GM18520 (cell line): ENCODE results near the gene NPAS2.

Source experiments
- ATAC-seq: cut with Tn5 transposase; IDR thresholded peaks from one replicate; pipeline ENCODE4 v1.9.1; 2021; ENCODE audit not compliant: unreplicated experiment

NPAS2 gene

DNA sequence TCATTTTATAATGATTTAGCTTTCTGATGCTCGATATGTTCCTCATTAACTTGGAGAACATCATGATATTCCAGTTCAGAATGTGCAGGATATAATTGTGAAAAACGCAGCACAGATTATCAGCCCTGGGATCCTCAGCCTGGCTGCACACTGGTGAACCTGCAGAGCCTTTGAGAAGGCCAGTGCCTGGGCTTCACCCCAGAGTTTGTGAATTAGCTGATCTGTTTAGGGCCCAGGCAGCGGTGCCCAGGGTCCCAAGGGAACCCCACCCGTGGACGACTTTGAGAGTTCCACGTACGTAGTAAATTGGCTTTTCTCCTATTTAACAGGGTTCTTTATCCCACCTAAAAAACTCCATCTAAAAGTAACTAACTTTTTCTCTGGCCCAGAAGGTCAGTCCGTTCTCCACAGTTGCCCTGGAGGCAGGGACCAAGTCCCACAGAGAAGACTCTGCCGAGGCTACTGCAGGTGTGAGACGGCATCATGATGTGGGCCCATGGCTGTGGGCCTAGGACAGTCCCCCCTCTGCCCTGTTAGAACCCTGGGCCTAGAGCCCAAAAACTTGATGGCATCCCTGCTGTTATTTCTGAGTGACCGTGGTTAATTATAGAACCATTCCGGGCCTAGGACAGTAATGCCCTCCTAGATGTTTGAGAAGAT, 142.6 kb downstream of the NPAS2 start:
- no peak for ATAC-seq

DNA sequence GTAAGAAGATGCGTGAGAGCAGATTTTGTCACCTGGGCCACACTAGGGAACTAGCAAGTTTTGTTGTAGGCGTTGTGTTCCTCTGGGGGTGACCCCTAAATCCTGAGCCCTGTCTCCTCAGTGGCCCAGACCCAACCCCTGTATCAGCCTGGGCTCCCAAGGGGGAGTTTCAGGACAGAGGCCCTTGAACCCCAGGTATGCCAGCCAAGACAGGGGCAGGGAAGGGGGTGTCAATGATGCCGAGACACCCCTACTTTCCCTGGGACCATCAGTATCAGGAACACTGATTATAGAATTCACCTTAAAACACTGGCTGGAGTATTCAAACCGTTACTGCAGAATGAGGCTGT, 143.1 kb downstream of the NPAS2 start:
- ATAC-seq: no peak

- no peak for ATAC-seq
Observed at GRCh38 chr2:100964222-100964621, 144.3 kb downstream of the NPAS2 start.

GRCh38 chr2:100964681-100965169, 144.8 kb downstream of the NPAS2 start:
- ATAC-seq: no peak

GRCh38 chr2:100965596-100965995, 145.7 kb downstream of the NPAS2 start:
- ATAC-seq: no peak

DNA sequence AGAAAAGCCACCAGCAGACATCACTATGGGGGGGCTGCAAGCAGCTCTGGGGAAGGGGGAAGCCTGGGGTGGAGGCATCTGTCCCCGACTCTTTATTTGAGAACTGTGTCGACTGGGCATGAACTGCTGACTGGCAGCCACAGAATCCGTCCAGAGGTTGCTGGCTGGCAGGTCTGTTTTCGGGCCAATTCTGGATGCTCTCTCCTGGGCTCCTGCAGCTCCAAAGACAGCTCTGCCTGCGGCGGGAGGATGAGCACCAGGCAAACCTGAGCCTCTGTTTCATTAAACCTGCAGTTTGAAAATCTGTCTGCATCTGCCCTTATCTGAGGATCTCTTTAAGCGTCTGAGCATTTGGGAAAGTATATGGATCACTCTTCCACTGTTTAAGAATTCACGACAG, 147.8 kb downstream of the NPAS2 start:
- no peak for ATAC-seq

- no peak for ATAC-seq
Observed at GRCh38 chr2:100968146-100969145, 148.5 kb downstream of the NPAS2 start.

DNA sequence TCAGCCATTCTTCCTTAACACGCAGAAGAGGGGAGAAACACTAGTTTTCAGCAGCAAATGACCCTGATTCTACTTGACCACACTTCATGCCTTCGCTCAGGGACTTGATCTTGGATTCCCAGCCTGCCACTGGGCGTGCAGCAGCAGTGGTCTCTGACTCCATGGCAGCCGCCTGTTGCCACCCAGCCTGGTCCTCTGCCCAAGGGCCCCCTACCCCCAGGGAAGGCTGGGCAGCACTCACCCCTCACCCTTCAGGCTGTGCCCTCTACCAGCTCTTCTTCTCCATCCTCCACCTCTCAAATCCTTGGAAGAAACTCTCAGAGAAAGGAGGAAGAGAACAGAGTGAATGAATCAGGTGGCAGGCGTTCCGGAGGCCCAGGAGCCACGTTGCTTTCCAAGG, 150.1 kb downstream of the NPAS2 start:
- ATAC-seq: no peak

- no peak for ATAC-seq
Observed at GRCh38 chr2:100971221-100971620, 151.3 kb downstream of the NPAS2 start.

GRCh38 chr2:100972452-100972851, 152.5 kb downstream of the NPAS2 start:
- no peak for ATAC-seq

DNA sequence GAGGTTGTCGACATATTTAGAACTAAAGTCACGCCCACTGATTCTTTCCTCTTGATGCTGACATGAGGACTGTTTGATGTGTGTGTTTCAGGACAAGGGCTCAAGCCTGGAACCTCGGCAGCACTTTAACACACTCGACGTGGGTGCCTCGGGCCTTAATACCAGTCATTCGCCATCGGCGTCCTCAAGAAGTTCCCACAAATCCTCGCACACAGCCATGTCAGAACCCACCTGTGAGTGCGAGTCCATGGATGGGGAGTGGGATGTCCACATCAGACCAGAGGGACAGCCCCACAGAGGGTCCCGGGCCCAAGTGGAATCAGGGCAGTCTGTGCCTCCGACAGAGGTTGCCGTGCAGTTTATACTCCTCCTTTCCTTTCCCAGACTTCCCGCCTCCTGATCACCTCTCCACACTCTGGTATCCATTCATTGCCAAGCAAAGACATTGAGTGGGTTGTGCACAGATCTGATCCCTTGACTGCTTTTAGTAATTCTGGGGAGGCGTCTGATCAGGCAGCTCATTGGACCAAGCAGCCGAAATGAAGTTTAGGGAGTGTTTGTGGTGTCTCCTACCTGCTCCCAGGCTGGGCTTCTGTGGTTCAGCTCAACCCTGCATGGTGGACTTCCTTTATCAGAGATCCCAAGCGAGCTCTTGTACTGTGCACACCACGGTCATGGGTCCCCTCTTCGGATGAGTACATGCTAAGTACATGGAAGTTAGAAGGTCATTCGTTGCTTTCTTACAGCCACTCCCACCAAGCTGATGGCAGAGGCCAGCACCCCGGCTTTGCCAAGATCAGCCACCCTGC, 155.0 kb downstream of the NPAS2 start:
- ATAC-seq: no peak

DNA sequence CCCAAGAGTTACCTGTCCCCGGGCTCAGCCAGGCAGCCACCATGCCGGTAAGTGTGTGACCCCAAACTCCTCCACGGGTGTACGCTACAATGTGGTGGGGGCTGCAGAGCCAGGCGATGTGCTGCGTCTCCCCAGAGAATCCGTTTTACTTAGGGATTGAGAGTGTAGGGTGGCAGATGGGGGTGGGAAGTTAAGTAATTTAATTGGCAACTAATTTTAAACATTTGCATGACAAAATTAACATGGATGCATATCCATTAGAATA, 155.5 kb downstream of the NPAS2 start:
- no peak for ATAC-seq

DNA sequence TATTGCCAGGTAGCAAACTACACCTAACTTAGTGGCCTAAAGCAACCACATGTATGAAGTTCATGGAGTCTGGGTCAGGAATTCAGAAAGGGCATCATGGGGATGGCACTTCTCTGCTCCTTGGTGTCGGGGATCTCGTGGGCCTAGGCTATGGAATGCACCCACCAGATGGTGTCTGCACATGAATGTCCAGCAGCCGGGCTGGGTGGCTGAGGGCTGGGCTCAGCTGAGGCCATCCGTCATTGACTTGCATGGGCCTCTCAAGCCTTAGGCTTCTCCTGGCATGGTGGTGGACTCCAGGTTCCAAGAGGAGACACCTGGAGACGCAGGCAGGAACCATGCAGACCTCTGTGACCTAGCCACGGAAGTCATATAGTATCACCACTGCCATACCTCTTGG, 156.1 kb downstream of the NPAS2 start:
- no peak for ATAC-seq

- ATAC-seq: no peak
Observed at GRCh38 chr2:100976645-100977391, 156.9 kb downstream of the NPAS2 start.

- ATAC-seq: no peak
Observed at GRCh38 chr2:100977511-100977910, 157.6 kb downstream of the NPAS2 start.

- ATAC-seq: no peak
Observed at GRCh38 chr2:100978582-100979191, 158.7 kb downstream of the NPAS2 start.

GRCh38 chr2:100980046-100980445, 160.1 kb downstream of the NPAS2 start:
- no peak for ATAC-seq

DNA sequence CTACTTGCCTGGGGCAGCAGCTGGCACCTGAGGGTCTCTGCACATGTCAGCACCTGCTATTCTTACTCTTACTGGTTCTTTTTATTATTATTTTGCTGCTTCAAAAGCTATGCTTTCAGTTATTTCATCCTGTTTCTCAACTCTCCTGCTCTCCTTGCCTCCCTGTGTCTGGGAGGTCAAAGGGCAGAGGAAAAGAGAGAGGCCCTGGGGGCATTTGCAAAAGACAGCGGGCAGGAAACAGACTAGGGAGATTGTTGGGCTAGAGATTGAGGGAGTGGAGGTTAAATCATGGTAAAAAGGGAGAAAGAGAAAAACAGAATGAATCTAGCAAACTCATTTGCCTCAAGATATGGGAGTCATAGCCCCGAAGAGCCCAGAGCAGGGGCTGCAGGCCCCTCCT, 161.1 kb downstream of the NPAS2 start:
- ATAC-seq: no peak

DNA sequence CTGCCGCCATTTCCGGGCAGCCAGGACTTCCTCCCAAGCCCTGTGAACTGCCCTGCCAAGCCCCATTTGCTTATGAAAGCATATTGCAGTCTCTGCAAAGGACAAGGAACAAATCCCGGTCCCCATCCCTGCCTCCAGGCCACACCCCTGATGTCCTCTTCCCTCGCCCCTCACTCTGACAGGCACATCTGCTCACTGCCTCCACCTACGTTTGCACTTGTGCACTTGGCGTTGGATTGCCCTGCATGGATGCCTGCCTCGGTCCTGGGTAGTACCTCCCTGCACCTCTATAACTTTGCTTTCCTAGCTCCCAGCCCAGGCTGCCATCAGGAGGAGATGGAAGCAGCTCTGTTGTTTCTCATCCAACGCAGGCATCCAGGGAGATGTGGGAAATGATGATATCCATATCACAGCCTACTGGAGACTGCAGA, 162.5 kb downstream of the NPAS2 start:
- ATAC-seq: no peak

DNA sequence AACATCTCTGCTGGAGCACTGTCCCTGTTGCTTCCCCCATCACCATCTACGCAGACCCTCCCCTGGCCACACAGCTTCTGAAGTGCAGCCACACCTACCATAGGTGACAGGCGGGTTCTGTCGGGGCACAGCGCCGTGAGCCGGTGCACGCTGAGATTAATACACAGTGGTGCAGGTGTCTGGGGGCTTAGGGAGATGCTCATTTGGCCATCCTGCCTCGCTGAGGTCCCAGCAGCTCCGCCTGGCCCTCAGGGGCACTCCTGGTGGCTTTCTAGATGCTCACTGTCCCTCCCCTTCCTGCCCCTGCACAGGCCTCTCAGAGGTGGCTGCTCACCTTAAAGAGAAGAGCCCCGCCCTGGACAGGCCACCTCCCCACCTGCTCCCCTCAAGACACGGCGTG, 163.3 kb downstream of the NPAS2 start:
- no peak for ATAC-seq
